ENCODE results near the gene METTL15. TPM values are rescaled to one million over a fixed set of nuclear protein-coding genes. Genes with fewer than 3 reads are reported as not detected.

The METTL15 gene
- total and polyA plus RNA-seq, 2 experiments from 2014 or later, result 9.0 to 19.8 TPM

DNA sequence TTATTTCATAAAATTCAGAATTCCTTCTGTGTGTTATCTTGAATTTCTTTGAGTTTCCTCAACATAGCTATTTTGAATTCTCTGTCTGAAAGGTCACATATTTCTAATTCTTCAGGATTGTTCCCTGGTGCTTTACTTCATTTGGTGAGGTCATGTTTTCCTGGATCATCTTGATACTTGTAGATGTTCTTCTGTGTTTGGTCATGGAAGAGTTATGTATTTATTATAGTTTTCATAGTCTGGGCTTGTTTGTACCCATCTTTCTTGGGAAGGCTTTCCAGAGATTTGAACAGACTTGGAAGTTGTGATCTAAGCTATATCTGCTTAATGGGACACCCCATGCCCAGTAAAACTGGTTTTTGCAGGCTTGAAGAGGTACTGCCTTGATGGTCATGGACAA is 149.6 kb downstream of the METTL15 start:
- Histone ChIP-seq H4K20me1 (replicated peaks; ENCODE audit: insufficient read depth) (0 out of 2 replicates have a peak, but pooled peaks cover 5% of the 10 kb centered on the region), H3K36me3 (ENCODE audit: insufficient read depth) (no peaks in the 10 kb centered on the region), H3F3A (replicated peaks; ENCODE audit: low read depth) (no peaks in the 10 kb centered on the region), H2AFZ (no peak overlapping the region), H3K27ac (ENCODE audit: low read depth) (no peak overlapping the region), H3K4me1 (ENCODE audit: insufficient read depth) (no peaks in the 10 kb centered on the region), H3K9me2 (ENCODE audit: insufficient read depth) (no peaks in the 10 kb centered on the region), H3K79me2 (replicated peaks; ENCODE audit: insufficient read depth) (no peaks in the 10 kb centered on the region), H3K4me3 (no peak overlapping the region), H3K4me2 (no peak overlapping the region), H3K27me3 (ENCODE audit: insufficient read depth) (no peaks in the 10 kb centered on the region)
- Mint-ChIP-seq H3K4me1 (no peaks in the 10 kb centered on the region), H3K36me3 (ENCODE audit: low read depth) (peaks cover 12% of the 10 kb centered on the region; the same call in 2 of the 3 replicates), H3K27me3 (ENCODE audit: insufficient read depth, low read depth, poor library complexity) (peaks cover 2% of the 10 kb centered on the region), H3K9me3 (peaks cover 8% of the 10 kb centered on the region; the same call in 1 of the 3 replicates), H3K27ac (no peak overlapping the region), H3K4me3 (no peak overlapping the region)
- DNase-seq (ENCODE audit: low spot score) (no peak), ATAC-seq (no peak)
- TF ChIP-seq, protein P1, sequence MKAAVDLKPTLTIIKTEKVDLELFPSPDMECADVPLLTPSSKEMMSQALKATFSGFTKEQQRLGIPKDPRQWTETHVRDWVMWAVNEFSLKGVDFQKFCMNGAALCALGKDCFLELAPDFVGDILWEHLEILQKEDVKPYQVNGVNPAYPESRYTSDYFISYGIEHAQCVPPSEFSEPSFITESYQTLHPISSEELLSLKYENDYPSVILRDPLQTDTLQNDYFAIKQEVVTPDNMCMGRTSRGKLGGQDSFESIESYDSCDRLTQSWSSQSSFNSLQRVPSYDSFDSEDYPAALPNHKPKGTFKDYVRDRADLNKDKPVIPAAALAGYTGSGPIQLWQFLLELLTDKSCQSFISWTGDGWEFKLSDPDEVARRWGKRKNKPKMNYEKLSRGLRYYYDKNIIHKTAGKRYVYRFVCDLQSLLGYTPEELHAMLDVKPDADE (IDR thresholded peaks at IDR 0.05), result no peak
- no peak for TF ChIP-seq CREB1 (CRISPR knock-in tag; IDR thresholded peaks at IDR 0.05; ENCODE audit: low read depth)
- TF ChIP-seq NANOG (IDR thresholded peaks at IDR 0.05; ENCODE audit: borderline replicate concordance), result no peak
- TF ChIP-seq ZNF114 (CRISPR knock-in tag; IDR thresholded peaks at IDR 0.05), result no peak
- no peak for TF ChIP-seq EZH2phosphoT487 (IDR thresholded peaks at IDR 0.05; ENCODE audit: unreplicated experiment)
- no peak for TF ChIP-seq ZNF331 (CRISPR knock-in tag; IDR thresholded peaks at IDR 0.05; ENCODE audit: low read depth)
- TF ChIP-seq, protein P2, sequence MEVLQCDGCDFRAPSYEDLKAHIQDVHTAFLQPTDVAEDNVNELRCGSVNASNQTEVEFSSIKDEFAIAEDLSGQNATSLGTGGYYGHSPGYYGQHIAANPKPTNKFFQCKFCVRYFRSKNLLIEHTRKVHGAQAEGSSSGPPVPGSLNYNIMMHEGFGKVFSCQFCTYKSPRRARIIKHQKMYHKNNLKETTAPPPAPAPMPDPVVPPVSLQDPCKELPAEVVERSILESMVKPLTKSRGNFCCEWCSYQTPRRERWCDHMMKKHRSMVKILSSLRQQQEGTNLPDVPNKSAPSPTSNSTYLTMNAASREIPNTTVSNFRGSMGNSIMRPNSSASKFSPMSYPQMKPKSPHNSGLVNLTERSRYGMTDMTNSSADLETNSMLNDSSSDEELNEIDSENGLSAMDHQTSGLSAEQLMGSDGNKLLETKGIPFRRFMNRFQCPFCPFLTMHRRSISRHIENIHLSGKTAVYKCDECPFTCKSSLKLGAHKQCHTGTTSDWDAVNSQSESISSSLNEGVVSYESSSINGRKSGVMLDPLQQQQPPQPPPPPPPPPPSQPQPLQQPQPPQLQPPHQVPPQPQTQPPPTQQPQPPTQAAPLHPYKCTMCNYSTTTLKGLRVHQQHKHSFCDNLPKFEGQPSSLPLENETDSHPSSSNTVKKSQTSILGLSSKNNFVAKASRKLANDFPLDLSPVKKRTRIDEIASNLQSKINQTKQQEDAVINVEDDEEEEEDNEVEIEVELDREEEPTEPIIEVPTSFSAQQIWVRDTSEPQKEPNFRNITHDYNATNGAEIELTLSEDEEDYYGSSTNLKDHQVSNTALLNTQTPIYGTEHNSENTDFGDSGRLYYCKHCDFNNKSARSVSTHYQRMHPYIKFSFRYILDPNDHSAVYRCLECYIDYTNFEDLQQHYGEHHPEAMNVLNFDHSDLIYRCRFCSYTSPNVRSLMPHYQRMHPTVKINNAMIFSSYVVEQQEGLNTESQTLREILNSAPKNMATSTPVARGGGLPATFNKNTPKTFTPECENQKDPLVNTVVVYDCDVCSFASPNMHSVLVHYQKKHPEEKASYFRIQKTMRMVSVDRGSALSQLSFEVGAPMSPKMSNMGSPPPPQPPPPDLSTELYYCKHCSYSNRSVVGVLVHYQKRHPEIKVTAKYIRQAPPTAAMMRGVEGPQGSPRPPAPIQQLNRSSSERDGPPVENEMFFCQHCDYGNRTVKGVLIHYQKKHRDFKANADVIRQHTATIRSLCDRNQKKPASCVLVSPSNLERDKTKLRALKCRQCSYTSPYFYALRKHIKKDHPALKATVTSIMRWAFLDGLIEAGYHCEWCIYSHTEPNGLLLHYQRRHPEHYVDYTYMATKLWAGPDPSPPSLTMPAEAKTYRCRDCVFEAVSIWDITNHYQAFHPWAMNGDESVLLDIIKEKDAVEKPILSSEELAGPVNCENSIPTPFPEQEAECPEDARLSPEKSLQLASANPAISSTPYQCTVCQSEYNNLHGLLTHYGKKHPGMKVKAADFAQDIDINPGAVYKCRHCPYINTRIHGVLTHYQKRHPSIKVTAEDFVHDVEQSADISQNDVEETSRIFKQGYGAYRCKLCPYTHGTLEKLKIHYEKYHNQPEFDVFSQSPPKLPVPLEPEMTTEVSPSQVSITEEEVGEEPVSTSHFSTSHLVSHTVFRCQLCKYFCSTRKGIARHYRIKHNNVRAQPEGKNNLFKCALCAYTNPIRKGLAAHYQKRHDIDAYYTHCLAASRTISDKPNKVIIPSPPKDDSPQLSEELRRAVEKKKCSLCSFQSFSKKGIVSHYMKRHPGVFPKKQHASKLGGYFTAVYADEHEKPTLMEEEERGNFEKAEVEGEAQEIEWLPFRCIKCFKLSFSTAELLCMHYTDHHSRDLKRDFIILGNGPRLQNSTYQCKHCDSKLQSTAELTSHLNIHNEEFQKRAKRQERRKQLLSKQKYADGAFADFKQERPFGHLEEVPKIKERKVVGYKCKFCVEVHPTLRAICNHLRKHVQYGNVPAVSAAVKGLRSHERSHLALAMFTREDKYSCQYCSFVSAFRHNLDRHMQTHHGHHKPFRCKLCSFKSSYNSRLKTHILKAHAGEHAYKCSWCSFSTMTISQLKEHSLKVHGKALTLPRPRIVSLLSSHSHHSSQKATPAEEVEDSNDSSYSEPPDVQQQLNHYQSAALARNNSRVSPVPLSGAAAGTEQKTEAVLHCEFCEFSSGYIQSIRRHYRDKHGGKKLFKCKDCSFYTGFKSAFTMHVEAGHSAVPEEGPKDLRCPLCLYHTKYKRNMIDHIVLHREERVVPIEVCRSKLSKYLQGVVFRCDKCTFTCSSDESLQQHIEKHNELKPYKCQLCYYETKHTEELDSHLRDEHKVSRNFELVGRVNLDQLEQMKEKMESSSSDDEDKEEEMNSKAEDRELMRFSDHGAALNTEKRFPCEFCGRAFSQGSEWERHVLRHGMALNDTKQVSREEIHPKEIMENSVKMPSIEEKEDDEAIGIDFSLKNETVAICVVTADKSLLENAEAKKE (CRISPR knock-in tag; IDR thresholded peaks at IDR 0.05), result no peak
- no peak for TF ChIP-seq JUNB (IDR thresholded peaks at IDR 0.05; ENCODE audit: unreplicated experiment)
- TF ChIP-seq STAT1 (IDR thresholded peaks at IDR 0.05; ENCODE audit: unreplicated experiment), result no peak
- TF ChIP-seq POLR2AphosphoS5 (IDR thresholded peaks at IDR 0.05; ENCODE audit: low read depth), result no peak
- TF ChIP-seq, protein P3, sequence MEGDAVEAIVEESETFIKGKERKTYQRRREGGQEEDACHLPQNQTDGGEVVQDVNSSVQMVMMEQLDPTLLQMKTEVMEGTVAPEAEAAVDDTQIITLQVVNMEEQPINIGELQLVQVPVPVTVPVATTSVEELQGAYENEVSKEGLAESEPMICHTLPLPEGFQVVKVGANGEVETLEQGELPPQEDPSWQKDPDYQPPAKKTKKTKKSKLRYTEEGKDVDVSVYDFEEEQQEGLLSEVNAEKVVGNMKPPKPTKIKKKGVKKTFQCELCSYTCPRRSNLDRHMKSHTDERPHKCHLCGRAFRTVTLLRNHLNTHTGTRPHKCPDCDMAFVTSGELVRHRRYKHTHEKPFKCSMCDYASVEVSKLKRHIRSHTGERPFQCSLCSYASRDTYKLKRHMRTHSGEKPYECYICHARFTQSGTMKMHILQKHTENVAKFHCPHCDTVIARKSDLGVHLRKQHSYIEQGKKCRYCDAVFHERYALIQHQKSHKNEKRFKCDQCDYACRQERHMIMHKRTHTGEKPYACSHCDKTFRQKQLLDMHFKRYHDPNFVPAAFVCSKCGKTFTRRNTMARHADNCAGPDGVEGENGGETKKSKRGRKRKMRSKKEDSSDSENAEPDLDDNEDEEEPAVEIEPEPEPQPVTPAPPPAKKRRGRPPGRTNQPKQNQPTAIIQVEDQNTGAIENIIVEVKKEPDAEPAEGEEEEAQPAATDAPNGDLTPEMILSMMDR (conservative IDR thresholded peaks at IDR 0.05; ENCODE audit: low read depth in 2 of 2), result no peak

Data from GM23338 (cell line).